Stomach (tissue), 9 donors: ENCODE data around the gene SERPINI1. TPM values are rescaled to one million over a fixed set of nuclear protein-coding genes. Genes with fewer than 3 reads are reported as not detected.

ENCODE experiments used
- DNase-seq, 2 donors: peaks; one replicate each; pipeline versions ENCODE4 v3.0.0 to v3.0.0-alpha.2; 2013 to 2019
- H3K27ac ChIP-seq, 5 donors: fragments of 200-600 bp in 4 of 5; sonication (generic) in 4 of 5; one replicate each; pipeline ENCODE4 v1.5.1; 2013 to 2019; ENCODE audit warnings: mild to moderate bottlenecking in 1 of 5, moderate library complexity in 1 of 5
- H3K27me3 ChIP-seq, 3 donors: fragments of 200-600 bp; sonication (generic); one replicate each; pipeline ENCODE4 v1.5.1; 2017 to 2019; ENCODE audit warnings: mixed run types in 1 of 3
- H3K36me3 ChIP-seq, 4 donors: fragments of 200-600 bp; sonication (generic); 1 replicate in 3 of 4; 2 replicates in 1 of 4; pipeline ENCODE4 v1.5.1; 2016 to 2019
- H3K4me1 ChIP-seq, 4 donors: fragments of 200-600 bp; sonication (generic); one replicate each; pipeline ENCODE4 v1.5.1; 2016 to 2019
- H3K4me3 ChIP-seq, 4 donors: fragments of 200-600 bp; sonication (generic) in 3 of 4; one replicate each; pipeline ENCODE4 v1.5.1; 2016 to 2019; ENCODE audit warnings: mild to moderate bottlenecking in 1 of 4
- H3K9me3 ChIP-seq, 4 donors: fragments of 200-600 bp; sonication (generic); one replicate each; pipeline ENCODE4 v1.5.1; 2016 to 2019
- EP300 ChIP-seq: sonication (generic); formaldehyde crosslinking; IDR thresholded peaks from one replicate; pipeline ENCODE4 v1.6.1; 2017; ENCODE audit warnings: antibody characterized with exemption
- POLR2A ChIP-seq, 4 donors: fragments of 450-650 bp; IDR thresholded peaks; one replicate each; pipeline ENCODE4 v1.6.1; 2016; ENCODE audit warnings: antibody characterized with exemption in 4 of 4, control low read depth in 2 of 4, mild to moderate bottlenecking in 1 of 4, moderate library complexity in 1 of 4
- POLR2AphosphoS5 ChIP-seq, 3 donors: sonication (generic); formaldehyde crosslinking; IDR thresholded peaks; one replicate each; pipeline ENCODE4 v1.6.1; 2016; ENCODE audit warnings: antibody characterized with exemption in 3 of 3
- WGBS, 5 donors: extraction: QIAGEN DNeasy Blood & Tissue Kit in 3 of 5; methylation state at CpG; one replicate each; pipeline versions ENCODE4 v1.1.5 to v1.1.7; 2013 to 2018; 5-methylcytosine and 5-hydroxymethylcytosine counted together
- intact Hi-C: fragments of 100-400 bp; cut with DNase I; formaldehyde crosslinking; loops from one replicate; pipeline ENCODE4 v1.15.1; 2023; ENCODE audit warnings: low total_unique reads
- polyA plus RNA-seq, 3 donors: library from polyadenylated mRNA; stranded (reverse); fragments of 200-250 nt; gene quantifications; one replicate each; pipeline ENCODE4 v1.2.3, GENCODE V29; 2013
- total RNA-seq, 5 donors: library from RNA; depleted of rRNA; stranded (reverse); fragments of >200 nt; gene quantifications; one replicate each; pipeline versions ENCODE4 v1.1.0 to v1.2.3, GENCODE V29; 2014 to 2016
- TF ChIP-seq, protein P1 (sequence below), 7 experiments: fragments of 450-650 bp in 4 of 7; fragments of 200-600 bp in 3 of 7; sonication (generic) in 3 of 7; IDR thresholded peaks; one replicate each; pipeline ENCODE4 v1.5.1; 2016 to 2019; ENCODE audit warnings: antibody characterized with exemption in 7 of 7, control low read depth in 2 of 7, mild to moderate bottlenecking in 1 of 7
- donor health status: healthy with polysubstance abuse.
- donor health status: Bipolar disorder and iron deficiency.
- donor health status: healthy.

The SERPINI1 gene
- total and polyA plus RNA-seq, 8 donors: 5.9 to 8.6 (median 6.4) TPM; not detected in 3

- no peak for DNase-seq
- peaks cover 14 to 27% (median 21%) of the 10 kb centered on the region in 4 donors for H3K4me1 ChIP-seq
- intact Hi-C loops: no loop called here
- no peak overlapping the region for H3K27ac ChIP-seq
- H3K9me3 ChIP-seq: no peaks in the 10 kb centered on the region
- 73 to 91% (median 87%) methylated on average over 2 of the region's 2 CpGs for WGBS, 5 donors
- H3K4me3 ChIP-seq: no peak overlapping the region
- TF ChIP-seq, protein P1, sequence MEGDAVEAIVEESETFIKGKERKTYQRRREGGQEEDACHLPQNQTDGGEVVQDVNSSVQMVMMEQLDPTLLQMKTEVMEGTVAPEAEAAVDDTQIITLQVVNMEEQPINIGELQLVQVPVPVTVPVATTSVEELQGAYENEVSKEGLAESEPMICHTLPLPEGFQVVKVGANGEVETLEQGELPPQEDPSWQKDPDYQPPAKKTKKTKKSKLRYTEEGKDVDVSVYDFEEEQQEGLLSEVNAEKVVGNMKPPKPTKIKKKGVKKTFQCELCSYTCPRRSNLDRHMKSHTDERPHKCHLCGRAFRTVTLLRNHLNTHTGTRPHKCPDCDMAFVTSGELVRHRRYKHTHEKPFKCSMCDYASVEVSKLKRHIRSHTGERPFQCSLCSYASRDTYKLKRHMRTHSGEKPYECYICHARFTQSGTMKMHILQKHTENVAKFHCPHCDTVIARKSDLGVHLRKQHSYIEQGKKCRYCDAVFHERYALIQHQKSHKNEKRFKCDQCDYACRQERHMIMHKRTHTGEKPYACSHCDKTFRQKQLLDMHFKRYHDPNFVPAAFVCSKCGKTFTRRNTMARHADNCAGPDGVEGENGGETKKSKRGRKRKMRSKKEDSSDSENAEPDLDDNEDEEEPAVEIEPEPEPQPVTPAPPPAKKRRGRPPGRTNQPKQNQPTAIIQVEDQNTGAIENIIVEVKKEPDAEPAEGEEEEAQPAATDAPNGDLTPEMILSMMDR (IDR thresholded peaks at IDR 0.05): no peak
- TF ChIP-seq EP300: no peak
- no peak for TF ChIP-seq POLR2AphosphoS5 (IDR thresholded peaks at IDR 0.05)
- TF ChIP-seq POLR2A (IDR thresholded peaks at IDR 0.05): no peak
- no peaks in the 10 kb centered on the region for H3K27me3 ChIP-seq
- no peaks in the 10 kb centered on the region for H3K36me3 ChIP-seq
Measured at GRCh38 chr3:167738037-167738436, 2.5 kb downstream of the SERPINI1 start.

GRCh38 chr3:167739190-167739810 lies 3.8 kb downstream of the SERPINI1 start:
- Histone ChIP-seq H3K4me1 (peaks cover 8 to 17% (median 11%) of the 10 kb centered on the region in 4 donors), H3K36me3 (no peaks in the 10 kb centered on the region), H3K27ac (no peak overlapping the region), H3K27me3 (no peaks in the 10 kb centered on the region), H3K4me3 (no peak overlapping the region), H3K9me3 (no peaks in the 10 kb centered on the region)
- no peak for DNase-seq
- intact Hi-C loops: no loop called here
- 79 to 92% (median 79%) methylated on average over 4 of the region's 4 CpGs for WGBS, 5 donors
- TF ChIP-seq POLR2AphosphoS5 (IDR thresholded peaks at IDR 0.05): no peak
- TF ChIP-seq POLR2A (IDR thresholded peaks at IDR 0.05): no peak
- TF ChIP-seq EP300: no peak
- TF ChIP-seq, protein P1 (IDR thresholded peaks at IDR 0.05): no peak

DNA sequence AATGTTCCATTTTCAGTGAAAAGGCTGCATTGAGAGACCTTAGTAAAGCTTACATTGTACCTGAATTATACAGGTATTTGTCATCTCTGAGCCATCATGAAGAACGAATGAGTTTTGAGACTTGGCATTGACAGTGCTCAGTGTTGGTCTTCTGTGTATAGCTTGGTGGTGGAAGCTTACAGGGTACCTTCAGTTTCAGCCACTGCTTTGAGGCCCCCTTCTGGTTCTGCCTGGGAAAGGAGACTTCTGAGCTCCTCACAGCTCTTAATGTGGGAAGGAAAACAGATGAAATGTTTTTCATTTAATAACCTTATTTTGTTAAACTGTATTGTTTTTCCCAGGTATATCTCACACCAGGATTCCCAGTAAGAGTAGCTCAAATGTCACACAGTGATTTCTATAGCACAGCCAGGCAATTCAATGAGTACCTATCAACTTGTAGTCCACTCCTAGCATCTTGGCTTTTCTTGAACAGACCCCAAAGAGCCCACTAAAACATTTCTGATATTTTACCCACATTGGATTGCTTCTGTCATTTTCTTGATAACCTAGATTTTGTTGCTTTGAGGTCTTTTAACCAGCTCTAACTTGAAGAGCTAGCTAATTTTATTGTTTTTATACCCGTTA lies 5.6 kb downstream of the SERPINI1 start:
- H3K27me3 ChIP-seq: no peaks in the 10 kb centered on the region
- H3K4me1 ChIP-seq: peaks cover 4 to 13% (median 8%) of the 10 kb centered on the region in 4 donors
- peak in 1 of 2 donors; percentile 72 for DNase-seq
- no peaks in the 10 kb centered on the region for H3K9me3 ChIP-seq
- no peak overlapping the region for H3K4me3 ChIP-seq
- H3K36me3 ChIP-seq: no peaks in the 10 kb centered on the region
- intact Hi-C loops: no loop called here
- 57 to 66% (median 58%) methylated on average over 2 of the region's 2 CpGs for whole genome bisulfite sequencing, 5 donors
- H3K27ac ChIP-seq: no peak overlapping the region
- TF ChIP-seq EP300 (no peak), POLR2AphosphoS5 (IDR thresholded peaks at IDR 0.05) (no peak), POLR2A (IDR thresholded peaks at IDR 0.05) (no peak)

GRCh38 chr3:167742338-167742737 lies 6.8 kb downstream of the SERPINI1 start:
- Histone ChIP-seq H3K9me3 (no peaks in the 10 kb centered on the region), H3K27ac (no peak overlapping the region), H3K4me1 (peaks cover 0 to under 1% (median 0%) of the 10 kb centered on the region in 4 donors), H3K27me3 (no peaks in the 10 kb centered on the region), H3K4me3 (no peak overlapping the region), H3K36me3 (no peaks in the 10 kb centered on the region)
- WGBS, 5 donors: 82 to 90% (median 85%) methylated on average over 2 of the region's 2 CpGs
- TF ChIP-seq POLR2A (IDR thresholded peaks at IDR 0.05) (no peak), POLR2AphosphoS5 (IDR thresholded peaks at IDR 0.05) (no peak), EP300 (no peak)
- TF ChIP-seq, protein P1 (IDR thresholded peaks at IDR 0.05): no peak
- intact Hi-C loops: no loop called here
- no peak for DNase-seq

GRCh38 chr3:167743799-167744198 lies 8.3 kb downstream of the SERPINI1 start:
- intact Hi-C loops: no loop called here
- WGBS, 5 donors: 83 to 90% (median 87%) methylated on average over 2 of the region's 2 CpGs
- no peaks in the 10 kb centered on the region for H3K9me3 ChIP-seq
- H3K4me3 ChIP-seq: no peak overlapping the region
- no peaks in the 10 kb centered on the region for H3K27me3 ChIP-seq
- H3K27ac ChIP-seq: no peak overlapping the region
- TF ChIP-seq, protein P1 (IDR thresholded peaks at IDR 0.05): no peak
- no peaks in the 10 kb centered on the region for H3K36me3 ChIP-seq
- H3K4me1 ChIP-seq: no peaks in the 10 kb centered on the region
- no peak for DNase-seq
